Activated CD8-positive, alpha-beta T cell treated with anti-CD3 and anti-CD28 coated beads for 36 hours (primary cell): Measurements from ENCODE around the gene NET1. TPM values are rescaled to one million over a fixed set of nuclear protein-coding genes. Genes with fewer than 3 reads are reported as not detected.

Experiments
- ATAC-seq: fragments of 200-7000 bp; cut with Tn5 transposase; one replicate; pipeline ENCODE4 v1.10.0; 2021; ENCODE audit warnings: mild to moderate bottlenecking, moderate library complexity
- CTCF ChIA-PET: fragments of 350-600 bp; sonication (Branson Sonifier 250); formaldehyde crosslinking; loops from one replicate; lab custom pipeline; 2021; ENCODE audit warnings: antibody characterized with exemption; lab: Charles Lee
- POLR2A ChIA-PET: fragments of 350-600 bp; sonication (Branson Sonifier 250); formaldehyde crosslinking; loops from one replicate; lab custom pipeline; 2021; ENCODE audit warnings: antibody characterized with exemption; lab: Charles Lee
- DNase-seq: peaks from one replicate; pipeline ENCODE4 v3.0.0-alpha.2; 2020
- H3K27ac Mint-ChIP-seq: one replicate; pipeline ENCODE4 v1.8.0; 2021; ENCODE audit warnings: mild to moderate bottlenecking, mixed read lengths
- H3K27me3 Mint-ChIP-seq: one replicate; pipeline ENCODE4 v1.8.0; 2021; ENCODE audit warnings: mixed read lengths
- H3K36me3 Mint-ChIP-seq: one replicate; pipeline ENCODE4 v1.8.0; 2021; ENCODE audit warnings: low read depth, mixed read lengths
- H3K4me1 Mint-ChIP-seq: one replicate; pipeline ENCODE4 v1.8.0; 2021; ENCODE audit warnings: low read depth, mixed read lengths
- H3K4me3 Mint-ChIP-seq: one replicate; pipeline ENCODE4 v1.8.0; 2021; ENCODE audit warnings: mild to moderate bottlenecking, moderate library complexity, mixed read lengths
- H3K9me3 Mint-ChIP-seq: one replicate; pipeline ENCODE4 v1.8.0; 2021; ENCODE audit warnings: mixed read lengths
- intact Hi-C: fragments of 100-400 bp; cut with micrococcal nuclease; formaldehyde crosslinking; loops from one replicate; pipeline ENCODE4 v1.10.0; 2022
- total RNA-seq, 2 experiments: library from RNA; stranded (reverse); gene quantifications; one replicate each; pipeline ENCODE4 v1.2.3, GENCODE V29; 2021
- TF ChIP-seq, protein P1 (sequence below): fragments of 200-600 bp; IDR thresholded peaks from one replicate; pipeline ENCODE4 v1.8.0; 2022; ENCODE audit warnings: antibody characterized with exemption, mild to moderate bottlenecking

The NET1 gene
- total RNA-seq, 2 experiments from 2014 or later: 20.5 to 21.6 TPM

- peaks cover 6% of the 10 kb centered on the region for H3K36me3 Mint-ChIP-seq
- no peak overlapping the region for H3K27ac Mint-ChIP-seq
- POLR2A ChIA-PET: no interaction called here
Measured at GRCh38 chr10:5445006-5445405, 32.6 kb downstream of the NET1 start.

GRCh38 chr10:5446390-5446926 is 34.1 kb downstream of the NET1 start:
- no peaks in the 10 kb centered on the region for H3K9me3 Mint-ChIP-seq
- CTCF ChIA-PET: interaction anchor here (0.9 to 18.5 kb wide), 5 partner anchors 11 to 175 kb away, joined by 3 to 246 read pairs (median 7); no protein-coding TSS in a partner anchor
- peak overlapping the region; percentile 75 for H3K27ac Mint-ChIP-seq
- peaks cover 6% of the 10 kb centered on the region for H3K36me3 Mint-ChIP-seq
- peak; percentile 72 for ATAC-seq
- peak; percentile 88 for DNase-seq
- H3K27me3 Mint-ChIP-seq: peaks cover 5% of the 10 kb centered on the region
- peak overlapping the region; percentile 79 for H3K4me3 Mint-ChIP-seq
- H3K4me1 Mint-ChIP-seq: peaks cover 49% of the 10 kb centered on the region
- POLR2A ChIA-PET: interaction anchor here (1.0 kb wide), 1 partner anchor 182 kb away, joined by 3 read pairs; no protein-coding TSS in a partner anchor
- TF ChIP-seq, protein P1, sequence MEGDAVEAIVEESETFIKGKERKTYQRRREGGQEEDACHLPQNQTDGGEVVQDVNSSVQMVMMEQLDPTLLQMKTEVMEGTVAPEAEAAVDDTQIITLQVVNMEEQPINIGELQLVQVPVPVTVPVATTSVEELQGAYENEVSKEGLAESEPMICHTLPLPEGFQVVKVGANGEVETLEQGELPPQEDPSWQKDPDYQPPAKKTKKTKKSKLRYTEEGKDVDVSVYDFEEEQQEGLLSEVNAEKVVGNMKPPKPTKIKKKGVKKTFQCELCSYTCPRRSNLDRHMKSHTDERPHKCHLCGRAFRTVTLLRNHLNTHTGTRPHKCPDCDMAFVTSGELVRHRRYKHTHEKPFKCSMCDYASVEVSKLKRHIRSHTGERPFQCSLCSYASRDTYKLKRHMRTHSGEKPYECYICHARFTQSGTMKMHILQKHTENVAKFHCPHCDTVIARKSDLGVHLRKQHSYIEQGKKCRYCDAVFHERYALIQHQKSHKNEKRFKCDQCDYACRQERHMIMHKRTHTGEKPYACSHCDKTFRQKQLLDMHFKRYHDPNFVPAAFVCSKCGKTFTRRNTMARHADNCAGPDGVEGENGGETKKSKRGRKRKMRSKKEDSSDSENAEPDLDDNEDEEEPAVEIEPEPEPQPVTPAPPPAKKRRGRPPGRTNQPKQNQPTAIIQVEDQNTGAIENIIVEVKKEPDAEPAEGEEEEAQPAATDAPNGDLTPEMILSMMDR: no peak
- intact Hi-C loops: loop anchor here (2.0 to 5.0 kb wide), 2 partner anchors 106 to 182 kb away; no protein-coding TSS in a partner anchor

More at GRCh38 chr10:5445006-5445405, 32.6 kb downstream of the NET1 start:
- TF ChIP-seq, protein P1: no peak
- CTCF ChIA-PET: interaction anchor here (1.2 to 18.5 kb wide), 7 partner anchors 9 to 595 kb away, joined by 4 to 246 read pairs (median 7); no protein-coding TSS in a partner anchor
- Mint-ChIP-seq H3K4me3 (no peak overlapping the region), H3K27me3 (peaks cover 5% of the 10 kb centered on the region), H3K9me3 (no peaks in the 10 kb centered on the region), H3K4me1 (peaks cover 49% of the 10 kb centered on the region)
- no peak for ATAC-seq
- no peak for DNase-seq
- intact Hi-C loops: loop anchor here (5.0 kb wide), 1 partner anchor 107 kb away; no protein-coding TSS in a partner anchor

DNA sequence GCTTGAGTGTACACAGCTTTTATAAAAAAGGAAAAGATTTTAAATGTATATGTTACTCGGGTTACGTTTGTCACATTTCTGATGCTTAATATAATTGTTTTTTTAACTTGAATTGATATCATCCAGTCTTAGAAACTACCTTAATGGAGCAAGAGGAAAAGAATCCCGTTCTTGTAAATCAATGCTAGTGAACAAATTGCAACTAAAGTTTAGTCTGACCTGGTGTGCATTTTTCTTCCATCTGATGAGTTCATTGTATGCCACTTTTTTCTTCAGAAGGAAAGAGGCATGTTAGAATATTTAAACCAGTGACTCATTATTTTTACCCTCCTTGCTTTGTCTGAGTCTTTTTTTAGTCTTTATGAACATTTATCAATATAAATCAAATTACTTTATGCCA is 34.7 kb downstream of the NET1 start:
- TF ChIP-seq, protein P1: no peak
- peak overlapping the region; percentile 50 for H3K4me3 Mint-ChIP-seq
- POLR2A ChIA-PET: interaction anchor here (1.0 to 1.4 kb wide), 3 partner anchors 102 to 182 kb away, joined by 3 to 4 read pairs (median 3); no protein-coding TSS in a partner anchor
- peak overlapping the region; percentile 7 for H3K27ac Mint-ChIP-seq
- CTCF ChIA-PET: interaction anchor here (0.9 to 18.5 kb wide), 6 partner anchors 12 to 598 kb away, joined by 3 to 246 read pairs (median 6); no protein-coding TSS in a partner anchor
- peaks cover 49% of the 10 kb centered on the region for H3K4me1 Mint-ChIP-seq
- ATAC-seq (peak; percentile 12), DNase-seq (no peak)
- no peaks in the 10 kb centered on the region for H3K9me3 Mint-ChIP-seq
- intact Hi-C loops: loop anchor here (2.0 to 5.0 kb wide), 2 partner anchors 105 to 182 kb away; no protein-coding TSS in a partner anchor
- H3K36me3 Mint-ChIP-seq: peaks cover 8% of the 10 kb centered on the region
- peaks cover 5% of the 10 kb centered on the region for H3K27me3 Mint-ChIP-seq

DNA sequence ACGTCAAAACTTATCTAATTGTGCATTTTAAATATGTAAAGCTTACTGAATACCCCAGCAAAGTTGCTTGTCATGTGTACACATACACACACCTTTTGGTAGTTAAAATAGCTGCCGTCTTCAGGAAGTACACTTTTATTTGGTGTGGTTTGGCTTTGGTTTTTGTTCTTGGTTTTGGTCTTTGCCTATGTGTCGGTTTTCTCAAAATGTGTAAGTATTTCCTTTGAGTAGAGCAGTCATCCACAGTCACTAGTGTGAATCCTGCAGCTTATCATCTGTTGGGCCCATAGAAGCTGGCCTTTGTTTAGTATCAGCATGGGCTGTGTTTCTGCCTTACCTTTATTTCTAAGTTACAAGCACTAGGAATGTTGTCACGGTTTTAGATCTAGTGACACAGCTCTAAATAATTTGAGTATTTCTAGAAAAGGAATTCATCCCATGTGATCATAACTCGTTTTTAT is 35.3 kb downstream of the NET1 start:
- peaks cover 9% of the 10 kb centered on the region for H3K36me3 Mint-ChIP-seq
- CTCF ChIA-PET: interaction anchor here (1.6 to 18.5 kb wide), 5 partner anchors 12 to 598 kb away, joined by 4 to 246 read pairs (median 7); no protein-coding TSS in a partner anchor
- peaks cover 47% of the 10 kb centered on the region for H3K4me1 Mint-ChIP-seq
- intact Hi-C loops: loop anchor here (2.0 to 5.0 kb wide), 2 partner anchors 105 to 181 kb away; no protein-coding TSS in a partner anchor
- H3K27me3 Mint-ChIP-seq: peaks cover 5% of the 10 kb centered on the region
- POLR2A ChIA-PET: interaction anchor here (1.2 to 1.4 kb wide), 2 partner anchors 101 to 177 kb away, joined by 3 to 4 read pairs; no protein-coding TSS in a partner anchor
- peak overlapping the region; percentile 50 for H3K4me3 Mint-ChIP-seq
- peak; percentile 79 for ATAC-seq
- TF ChIP-seq, protein P1: no peak
- no peaks in the 10 kb centered on the region for H3K9me3 Mint-ChIP-seq
- peak overlapping the region; percentile 50 for H3K27ac Mint-ChIP-seq
- peak; percentile 44 for DNase-seq
